Measurements from ENCODE around the gene TTC12.

DNA sequence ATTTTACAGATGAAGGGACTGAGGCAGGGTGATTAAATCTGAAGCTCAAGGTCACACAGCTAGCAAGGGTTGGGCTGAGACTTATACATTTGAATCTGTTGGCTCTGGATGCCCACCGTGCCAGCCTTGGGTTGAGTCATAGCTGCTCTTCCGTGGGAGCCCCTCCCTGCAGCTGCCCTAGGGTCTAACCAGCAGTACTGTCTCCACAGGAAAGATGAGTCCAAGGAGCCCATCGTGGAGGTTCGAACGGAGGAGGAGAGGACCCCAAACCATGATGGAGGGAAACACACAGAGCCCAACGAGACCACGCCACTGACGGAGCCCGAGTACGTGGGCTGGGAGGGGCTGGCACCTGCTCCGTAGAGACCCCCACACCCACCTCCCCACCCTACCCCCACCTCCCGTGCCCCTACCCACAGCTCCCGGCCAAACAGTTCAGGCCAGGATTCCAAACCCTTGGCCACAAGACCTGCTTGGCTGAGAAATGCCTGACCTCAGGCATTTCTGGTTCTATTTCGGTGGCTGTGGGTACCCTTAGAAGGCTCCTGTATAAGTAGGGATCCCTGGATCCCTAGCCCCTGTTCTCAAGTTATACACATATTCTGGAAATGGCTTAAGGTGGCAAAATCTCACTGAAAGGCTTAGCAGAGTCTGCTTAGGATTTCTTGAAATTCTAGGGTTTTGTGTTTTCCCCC, 42.7 kb upstream of the TTC12 start:
- TF ChIP-seq, protein P1, sequence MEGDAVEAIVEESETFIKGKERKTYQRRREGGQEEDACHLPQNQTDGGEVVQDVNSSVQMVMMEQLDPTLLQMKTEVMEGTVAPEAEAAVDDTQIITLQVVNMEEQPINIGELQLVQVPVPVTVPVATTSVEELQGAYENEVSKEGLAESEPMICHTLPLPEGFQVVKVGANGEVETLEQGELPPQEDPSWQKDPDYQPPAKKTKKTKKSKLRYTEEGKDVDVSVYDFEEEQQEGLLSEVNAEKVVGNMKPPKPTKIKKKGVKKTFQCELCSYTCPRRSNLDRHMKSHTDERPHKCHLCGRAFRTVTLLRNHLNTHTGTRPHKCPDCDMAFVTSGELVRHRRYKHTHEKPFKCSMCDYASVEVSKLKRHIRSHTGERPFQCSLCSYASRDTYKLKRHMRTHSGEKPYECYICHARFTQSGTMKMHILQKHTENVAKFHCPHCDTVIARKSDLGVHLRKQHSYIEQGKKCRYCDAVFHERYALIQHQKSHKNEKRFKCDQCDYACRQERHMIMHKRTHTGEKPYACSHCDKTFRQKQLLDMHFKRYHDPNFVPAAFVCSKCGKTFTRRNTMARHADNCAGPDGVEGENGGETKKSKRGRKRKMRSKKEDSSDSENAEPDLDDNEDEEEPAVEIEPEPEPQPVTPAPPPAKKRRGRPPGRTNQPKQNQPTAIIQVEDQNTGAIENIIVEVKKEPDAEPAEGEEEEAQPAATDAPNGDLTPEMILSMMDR (IDR thresholded peaks at IDR 0.05) = no peak
- TF ChIP-seq POLR2A (IDR thresholded peaks at IDR 0.05) = no peak

Measured in adrenal gland (tissue), 5 donors.